Measurements from ENCODE around the gene DGUOK. TPM values are rescaled to one million over a fixed set of nuclear protein-coding genes. Genes with fewer than 3 reads are reported as not detected.

Gene DGUOK
- total and polyA plus RNA-seq, 2 experiments from 2014 or later: 68.4 to 287 TPM

Small RNA genes lying within 50 kb of the gene (small RNA-seq; reads per million reads assigned to genes)
- gene AC110801.1 (ENCODE audit: low replicate concordance) (not detected), gene RNA5SP97 (ENCODE audit: low replicate concordance) (not detected)

Other genes starting within 250 kb of the DGUOK start
- 31.2 and 39.5 TPM in 2 replicates for gene TPRKB, start 189.5 kb upstream of the DGUOK start, total RNA-seq (2014; rRNA removed; shearing (Covaris generic))
- gene TPRKB, start 189.5 kb upstream of the DGUOK start, polyA plus RNA-seq (2016; fragmentation: Nextera tagmentation; extraction: Ambion mirVana): 167 and 186 TPM in 2 replicates
- gene DUSP11, start 146.8 kb upstream of the DGUOK start, total RNA-seq (2014; rRNA removed; shearing (Covaris generic)): 19.1 and 23.3 TPM in 2 replicates
- 21.0 TPM in 2 replicates for gene DUSP11, start 146.8 kb upstream of the DGUOK start, polyA plus RNA-seq (2016; fragmentation: Nextera tagmentation; extraction: Ambion mirVana)
- gene C2orf78, start 142.7 kb upstream of the DGUOK start, total RNA-seq (2014; rRNA removed; shearing (Covaris generic)): 0.14 TPM in 1 of 2 replicates, not detected in the other
- gene C2orf78, start 142.7 kb upstream of the DGUOK start, polyA plus RNA-seq (2016; fragmentation: Nextera tagmentation; extraction: Ambion mirVana): 0.14 and 0.18 TPM in 2 replicates
- 33.9 and 40.4 TPM in 2 replicates for gene STAMBP, start 97.9 kb upstream of the DGUOK start, total RNA-seq (2014; rRNA removed; shearing (Covaris generic))
- 89.7 and 106 TPM in 2 replicates for gene STAMBP, start 97.9 kb upstream of the DGUOK start, polyA plus RNA-seq (2016; fragmentation: Nextera tagmentation; extraction: Ambion mirVana)
- gene ACTG2, start 33.9 kb upstream of the DGUOK start, total RNA-seq (2014; rRNA removed; shearing (Covaris generic)): 8.5 and 8.8 TPM in 2 replicates
- 6.3 and 8.0 TPM in 2 replicates for gene ACTG2, start 33.9 kb upstream of the DGUOK start, polyA plus RNA-seq (2016; fragmentation: Nextera tagmentation; extraction: Ambion mirVana)
- gene TET3, start 58.0 kb downstream of the DGUOK start, total RNA-seq (2014; rRNA removed; shearing (Covaris generic)): 18.3 and 19.9 TPM in 2 replicates
- gene TET3, start 58.0 kb downstream of the DGUOK start, polyA plus RNA-seq (2016; fragmentation: Nextera tagmentation; extraction: Ambion mirVana): 3.6 and 3.8 TPM in 2 replicates
- 36.2 and 89.8 TPM in 2 replicates for gene BOLA3, start 221.0 kb downstream of the DGUOK start, total RNA-seq (2014; rRNA removed; shearing (Covaris generic))
- gene BOLA3, start 221.0 kb downstream of the DGUOK start, polyA plus RNA-seq (2016; fragmentation: Nextera tagmentation; extraction: Ambion mirVana): 233 and 235 TPM in 2 replicates

All from GM23338 (cell line).